Neuronal stem cell (in vitro differentiated cells): ENCODE results near the gene DGCR2.

Experiments
- DNase-seq: peaks from one replicate; pipeline ENCODE4 v3.0.0-alpha.2; 2013; ENCODE audit warnings: low spot score
- H2AFZ ChIP-seq: one replicate; pipeline ENCODE4 v1.6.1; 2013; ENCODE audit warnings: mild to moderate bottlenecking, low read length, inconsistent platforms
- H2AK5ac ChIP-seq: 2 replicates; pipeline ENCODE4 v1.6.1; 2013; ENCODE audit warnings: low read depth, mild to moderate bottlenecking, inconsistent platforms, low read length, moderate library complexity, mixed read lengths
- H2BK120ac ChIP-seq: 2 replicates; pipeline ENCODE4 v1.6.1; 2013; ENCODE audit warnings: low read depth, mild to moderate bottlenecking, inconsistent platforms, low read length, moderate library complexity, mixed read lengths
- H2BK12ac ChIP-seq: one replicate; pipeline ENCODE4 v1.6.1; 2013; ENCODE audit warnings: low read length, inconsistent platforms
- H2BK15ac ChIP-seq: 2 replicates; pipeline ENCODE4 v1.6.1; 2013; ENCODE audit warnings: mild to moderate bottlenecking, low read length, inconsistent platforms, mixed read lengths
- H2BK5ac ChIP-seq: one replicate; pipeline ENCODE4 v1.6.1; 2013; ENCODE audit warnings: inconsistent platforms, mild to moderate bottlenecking, low read length, moderate library complexity
- H3K14ac ChIP-seq: one replicate; pipeline ENCODE4 v1.6.1; 2013; ENCODE audit warnings: low read length, inconsistent platforms
- H3K18ac ChIP-seq: 2 replicates; pipeline ENCODE4 v1.6.1; 2013; ENCODE audit warnings: low read length, inconsistent platforms
- H3K23ac ChIP-seq: 2 replicates; pipeline ENCODE4 v1.6.1; 2013; ENCODE audit warnings: low read depth, mild to moderate bottlenecking, mixed read lengths, low read length, inconsistent platforms; ENCODE audit not compliant: poor library complexity
- H3K27ac ChIP-seq: replicated peaks from 3 replicates; pipeline ENCODE4 v1.5.1; 2013; ENCODE audit warnings: low read length, inconsistent platforms
- H3K27me3 ChIP-seq, 3 experiments: 2 replicates each; pipeline ENCODE4 v1.6.1; 2013; ENCODE audit warnings: low read length in 3 of 3, mild to moderate bottlenecking in 2 of 3, inconsistent platforms in 1 of 3, low read depth in 1 of 3, mixed read lengths in 1 of 3, moderate library complexity in 1 of 3; ENCODE audit not compliant: control insufficient read depth in 3 of 3, insufficient read depth in 3 of 3
- H3K36me3 ChIP-seq, 2 donors: replicated peaks in 1 of 2; 2 replicates each; pipeline ENCODE4 v1.6.1; 2013; ENCODE audit warnings: low read length in 2 of 2; ENCODE audit not compliant: control insufficient read depth in 2 of 2, insufficient read depth in 2 of 2
- H3K4ac ChIP-seq: 2 replicates; pipeline ENCODE4 v1.6.1; 2013; ENCODE audit warnings: inconsistent platforms, mild to moderate bottlenecking, low read length, moderate library complexity
- H3K4me1 ChIP-seq, 2 donors: 1 replicate in 1 of 2; 2 replicates in 1 of 2; pipeline ENCODE4 v1.6.1; 2013; ENCODE audit warnings: low read length in 2 of 2, low read depth in 1 of 2; ENCODE audit not compliant: control insufficient read depth in 2 of 2, insufficient read depth in 1 of 2
- H3K4me2 ChIP-seq: one replicate; pipeline ENCODE4 v1.6.1; 2013; ENCODE audit warnings: mild to moderate bottlenecking, low read length, inconsistent platforms; ENCODE audit not compliant: insufficient read depth, poor library complexity, severe bottlenecking
- H3K4me3 ChIP-seq, 2 donors: 2 replicates each; pipeline ENCODE4 v1.5.1; 2013; ENCODE audit warnings: low read length in 2 of 2, mild to moderate bottlenecking in 2 of 2, inconsistent platforms in 1 of 2, moderate library complexity in 1 of 2
- H3K79me1 ChIP-seq: one replicate; pipeline ENCODE4 v1.6.1; 2013; ENCODE audit warnings: low read depth, mild to moderate bottlenecking, inconsistent platforms, low read length, moderate library complexity
- H3K9ac ChIP-seq: one replicate; pipeline ENCODE4 v1.6.1; 2013; ENCODE audit warnings: mild to moderate bottlenecking, low read depth, low read length, inconsistent platforms; ENCODE audit not compliant: poor library complexity
- H3K9me3 ChIP-seq, 2 donors: replicated peaks in 1 of 2; 2 replicates each; pipeline versions ENCODE3 to v1.6.1; 2013; ENCODE audit warnings: low read length in 2 of 2, mild to moderate bottlenecking in 2 of 2, inconsistent platforms in 1 of 2, low read depth in 1 of 2, mixed read lengths in 1 of 2, moderate library complexity in 1 of 2; ENCODE audit not compliant: control insufficient read depth in 2 of 2, insufficient read depth in 1 of 2
- H4K8ac ChIP-seq: one replicate; pipeline ENCODE4 v1.6.1; 2013; ENCODE audit warnings: low read depth, mild to moderate bottlenecking, inconsistent platforms, low read length, moderate library complexity
- H4K91ac ChIP-seq: one replicate; pipeline ENCODE4 v1.6.1; 2013; ENCODE audit warnings: low read length, low read depth, mild to moderate bottlenecking, inconsistent platforms; ENCODE audit not compliant: poor library complexity
- WGBS, 2 donors: extraction: QIAGEN DNeasy Blood & Tissue Kit; methylation state at CpG; one replicate each; pipeline ENCODE4 v1.1.7; 2013; ENCODE audit warnings: missing lambda C conversion rate in 2 of 2, mixed read lengths in 1 of 2; ENCODE audit not compliant: insufficient read length in 2 of 2, insufficient replicate concordance in 1 of 2; ENCODE audit errors: extremely low coverage in 2 of 2; 5-methylcytosine and 5-hydroxymethylcytosine counted together

The DGCR2 gene

GRCh38 chr22:19134176-19134831 is 12.1 kb upstream of the DGCR2 start:
- no peak overlapping the region for H3K4me2 ChIP-seq
- no peak overlapping the region for H2BK15ac ChIP-seq
- H3K18ac ChIP-seq = no peak overlapping the region
- peaks cover 60 to 79% of the 10 kb centered on the region in 2 donors for H3K36me3 ChIP-seq
- no peak overlapping the region for H4K8ac ChIP-seq
- no peak overlapping the region for H2BK12ac ChIP-seq
- H3K9ac ChIP-seq = no peak overlapping the region
- WGBS, 2 donors = no CpG with 5 or more reads among the region's 21 CpGs
- H2AFZ ChIP-seq = no peak overlapping the region
- H2BK120ac ChIP-seq = no peak overlapping the region
- H2AK5ac ChIP-seq = no peak overlapping the region
- no peak overlapping the region for H3K4ac ChIP-seq
- no peaks in the 10 kb centered on the region for H3K9me3 ChIP-seq
- H3K27ac ChIP-seq = no peak overlapping the region
- H3K23ac ChIP-seq = no peak overlapping the region
- H3K14ac ChIP-seq = no peak overlapping the region
- H3K4me1 ChIP-seq = no peaks in the 10 kb centered on the region
- H4K91ac ChIP-seq = no peak overlapping the region
- no peak overlapping the region for H2BK5ac ChIP-seq
- no peaks in the 10 kb centered on the region for H3K27me3 ChIP-seq
- peaks cover 9% of the 10 kb centered on the region for H3K79me1 ChIP-seq
- no peak for DNase-seq
- H3K4me3 ChIP-seq = no peak overlapping the region

GRCh38 chr22:19133561-19133960 is 11.3 kb upstream of the DGCR2 start:
- no CpG with 5 or more reads among the region's 13 CpGs for WGBS, 2 donors
- H2AFZ ChIP-seq = no peak overlapping the region
- no peak overlapping the region for H4K91ac ChIP-seq
- H3K9ac ChIP-seq = no peak overlapping the region
- no peaks in the 10 kb centered on the region for H3K4me1 ChIP-seq
- H4K8ac ChIP-seq = no peak overlapping the region
- H3K4me3 ChIP-seq = no peak overlapping the region
- no peak overlapping the region for H3K4ac ChIP-seq
- H3K14ac ChIP-seq = no peak overlapping the region
- H2BK5ac ChIP-seq = no peak overlapping the region
- H2AK5ac ChIP-seq = no peak overlapping the region
- no peaks in the 10 kb centered on the region for H3K9me3 ChIP-seq
- no peak overlapping the region for H3K23ac ChIP-seq
- no peak overlapping the region for H3K27ac ChIP-seq
- peaks cover 9% of the 10 kb centered on the region for H3K79me1 ChIP-seq
- no peaks in the 10 kb centered on the region for H3K27me3 ChIP-seq
- no peak overlapping the region for H2BK15ac ChIP-seq
- H3K36me3 ChIP-seq = peaks cover 53 to 71% of the 10 kb centered on the region in 2 donors
- H3K4me2 ChIP-seq = no peak overlapping the region
- no peak overlapping the region for H2BK120ac ChIP-seq
- H3K18ac ChIP-seq = no peak overlapping the region
- DNase-seq = no peak
- H2BK12ac ChIP-seq = no peak overlapping the region

GRCh38 chr22:19132693-19133400 is 10.6 kb upstream of the DGCR2 start:
- DNase-seq = no peak
- Histone ChIP-seq H3K4ac (no peak overlapping the region), H3K27ac (no peak overlapping the region), H2BK120ac (no peak overlapping the region), H3K4me1 (no peaks in the 10 kb centered on the region), H3K23ac (peak overlapping the region; percentile 65), H3K36me3 (peaks cover 47 to 64% of the 10 kb centered on the region in 2 donors), H3K9ac (no peak overlapping the region), H4K91ac (no peak overlapping the region), H2AK5ac (no peak overlapping the region), H3K27me3 (no peaks in the 10 kb centered on the region), H3K4me3 (no peak overlapping the region), H3K4me2 (no peak overlapping the region), H2BK15ac (no peak overlapping the region), H3K9me3 (no peaks in the 10 kb centered on the region), H3K14ac (no peak overlapping the region), H2AFZ (no peak overlapping the region), H2BK5ac (no peak overlapping the region), H4K8ac (peak overlapping the region; percentile 43), H3K79me1 (peaks cover 9% of the 10 kb centered on the region), H2BK12ac (no peak overlapping the region), H3K18ac (no peak overlapping the region)
- WGBS, 2 donors = no CpG with 5 or more reads among the region's 9 CpGs

- no CpG with 5 or more reads among the region's 20 CpGs for WGBS, 2 donors
- Histone ChIP-seq H3K4ac (no peak overlapping the region), H3K36me3 (peaks cover 41 to 57% of the 10 kb centered on the region in 2 donors), H4K8ac (peak overlapping the region; percentile 43), H3K18ac (no peak overlapping the region), H2BK15ac (no peak overlapping the region), H2BK12ac (no peak overlapping the region), H3K27ac (no peak overlapping the region), H4K91ac (no peak overlapping the region), H3K23ac (peak overlapping the region; percentile 65), H3K9ac (no peak overlapping the region), H3K4me1 (no peaks in the 10 kb centered on the region), H3K4me3 (no peak overlapping the region), H2AK5ac (no peak overlapping the region), H3K79me1 (peaks cover 10% of the 10 kb centered on the region), H2AFZ (no peak overlapping the region), H3K4me2 (no peak overlapping the region), H2BK120ac (no peak overlapping the region), H3K14ac (peak overlapping the region; percentile 38), H2BK5ac (no peak overlapping the region), H3K27me3 (no peaks in the 10 kb centered on the region), H3K9me3 (no peaks in the 10 kb centered on the region)
- DNase-seq = no peak
Measured at GRCh38 chr22:19132153-19132552, 9.9 kb upstream of the DGCR2 start.
